MG63 (cell line): ENCODE results near the gene APPBP2. TPM values are rescaled to one million over a fixed set of nuclear protein-coding genes. Genes with fewer than 3 reads are reported as not detected.
"Not testable (repeated sequence)": the region's sequence is repeated elsewhere in the genome, so short reads cannot be mapped to it uniquely, and the experiment has no call there.

Experiments
- DNase-seq: peaks from one replicate; pipeline ENCODE4 v3.0.0-alpha.2; 2020
- H3K27me3 ChIP-seq: fragments of 250-450 bp; sonication (Bioruptor Pico); 2 replicates; pipeline ENCODE4 v1.5.1; 2020; ENCODE audit warnings: mild to moderate bottlenecking, moderate library complexity
- H3K36me3 ChIP-seq: fragments of 250-450 bp; sonication (Bioruptor Pico); 2 replicates; pipeline ENCODE4 v1.5.1; 2020; ENCODE audit warnings: mild to moderate bottlenecking, moderate library complexity
- H3K4me3 ChIP-seq: fragments of 250-450 bp; sonication (Bioruptor Pico); 2 replicates; pipeline ENCODE4 v1.5.1; 2020; ENCODE audit warnings: mild to moderate bottlenecking, moderate library complexity
- H3K9me3 ChIP-seq: fragments of 250-450 bp; sonication (Bioruptor Pico); 2 replicates; pipeline ENCODE4 v1.5.1; 2020; ENCODE audit warnings: mild to moderate bottlenecking, moderate library complexity
- total RNA-seq: library from RNA; depleted of rRNA; stranded (reverse); fragments of >200 nt; shearing (Covaris generic); gene quantifications from 2 replicates; pipeline ENCODE4 v1.2.3, GENCODE V29; 2014; ENCODE audit warnings: low replicate concordance; rRNA removed

The APPBP2 gene, protein sequence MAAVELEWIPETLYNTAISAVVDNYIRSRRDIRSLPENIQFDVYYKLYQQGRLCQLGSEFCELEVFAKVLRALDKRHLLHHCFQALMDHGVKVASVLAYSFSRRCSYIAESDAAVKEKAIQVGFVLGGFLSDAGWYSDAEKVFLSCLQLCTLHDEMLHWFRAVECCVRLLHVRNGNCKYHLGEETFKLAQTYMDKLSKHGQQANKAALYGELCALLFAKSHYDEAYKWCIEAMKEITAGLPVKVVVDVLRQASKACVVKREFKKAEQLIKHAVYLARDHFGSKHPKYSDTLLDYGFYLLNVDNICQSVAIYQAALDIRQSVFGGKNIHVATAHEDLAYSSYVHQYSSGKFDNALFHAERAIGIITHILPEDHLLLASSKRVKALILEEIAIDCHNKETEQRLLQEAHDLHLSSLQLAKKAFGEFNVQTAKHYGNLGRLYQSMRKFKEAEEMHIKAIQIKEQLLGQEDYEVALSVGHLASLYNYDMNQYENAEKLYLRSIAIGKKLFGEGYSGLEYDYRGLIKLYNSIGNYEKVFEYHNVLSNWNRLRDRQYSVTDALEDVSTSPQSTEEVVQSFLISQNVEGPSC
- 18.0 and 56.4 TPM in 2 replicates for total RNA-seq

DNA sequence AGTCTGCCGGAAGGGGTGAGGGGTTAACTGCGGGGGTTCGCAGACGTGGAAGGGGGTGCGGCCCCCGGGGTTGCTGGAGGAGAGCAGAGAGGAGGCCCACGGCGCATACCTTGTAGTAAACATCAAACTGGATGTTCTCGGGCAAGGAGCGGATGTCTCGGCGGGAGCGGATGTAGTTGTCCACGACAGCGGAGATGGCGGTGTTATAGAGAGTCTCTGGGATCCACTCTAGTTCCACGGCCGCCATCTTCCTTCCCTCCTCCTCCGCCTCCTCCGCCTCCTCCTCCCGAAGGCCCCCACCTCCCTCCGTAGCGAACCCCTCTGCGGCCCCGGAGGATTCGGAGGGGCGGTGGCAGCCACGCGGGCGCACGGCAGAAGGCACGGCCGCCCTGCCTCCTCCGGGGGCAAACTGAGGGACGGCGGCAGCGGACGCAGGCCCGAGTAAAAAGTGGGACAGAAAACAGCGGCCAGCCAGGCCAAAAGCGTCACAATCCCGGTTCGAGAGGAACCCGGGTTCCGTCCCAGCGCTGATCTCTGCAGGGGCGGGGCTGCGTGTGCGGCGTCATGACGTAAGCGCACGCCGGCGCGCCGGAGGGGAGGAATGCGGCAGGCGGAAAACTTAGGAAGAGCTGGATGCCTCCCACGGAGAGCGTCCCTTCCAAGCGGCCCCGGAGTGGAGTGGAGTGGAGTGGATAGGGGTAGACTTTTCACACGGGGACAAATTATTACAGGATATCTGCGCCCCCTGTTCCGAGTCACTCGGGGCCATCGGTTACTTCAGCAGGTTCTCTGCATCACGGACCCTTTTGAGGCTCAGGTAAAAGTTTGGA lies at the start of gene APPBP2:
Gene APPBP2, minus strand, starts transcription at position 558 of the 830 bp plus-strand sequence. Its CDS starts 311 bp downstream, at position 247.
- Histone ChIP-seq H3K9me3 (peaks cover 1% of the 10 kb centered on the region; the same call in 1 of the 2 replicates), H3K4me3 (peak within 1 kb of the TSS; percentile 97), H3K36me3 (peaks cover 3% of the 10 kb centered on the region; the same call in 1 of the 2 replicates), H3K27me3 (no peaks in the 10 kb centered on the region)
- DNase-seq = peak; percentile 87

- H3K9me3 ChIP-seq = no peaks in the 10 kb centered on the region
- no peaks in the 10 kb centered on the region for H3K36me3 ChIP-seq
- H3K4me3 ChIP-seq = no peak overlapping the region
- H3K27me3 ChIP-seq = no peaks in the 10 kb centered on the region
- DNase-seq = no peak
Observed at GRCh38 chr17:60573236-60574051, 47.4 kb upstream of the APPBP2 start.

- no peaks in the 10 kb centered on the region; the same call in 1 of the 2 replicates for H3K27me3 ChIP-seq
- DNase-seq = no peak
- H3K9me3 ChIP-seq = no peaks in the 10 kb centered on the region
- H3K36me3 ChIP-seq = no peaks in the 10 kb centered on the region
- no peak overlapping the region for H3K4me3 ChIP-seq
Observed at GRCh38 chr17:60565233-60565632, 39.2 kb upstream of the APPBP2 start.

DNA sequence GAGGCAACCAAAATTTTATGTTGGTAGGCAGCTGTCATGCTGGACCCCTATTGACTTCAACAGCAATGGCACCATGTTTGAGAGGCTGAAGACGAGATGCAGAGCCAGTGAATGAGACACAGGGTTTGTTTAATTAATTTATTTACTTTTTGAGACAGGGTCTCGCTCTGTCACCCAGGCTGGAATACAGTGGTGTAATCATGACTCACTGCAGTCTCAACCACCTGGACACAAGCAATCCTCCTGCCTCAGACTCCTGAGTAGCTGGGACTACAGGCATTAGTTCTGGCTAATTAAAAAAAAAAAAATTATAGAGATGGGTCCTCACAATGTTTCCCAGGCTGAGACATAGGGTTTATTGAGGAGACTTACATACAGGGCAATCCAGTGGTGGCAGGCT lies 37.7 kb upstream of the APPBP2 start:
- Histone ChIP-seq H3K36me3 (no peaks in the 10 kb centered on the region), H3K27me3 (no peaks in the 10 kb centered on the region; the same call in 1 of the 2 replicates), H3K9me3 (no peaks in the 10 kb centered on the region), H3K4me3 (no peak overlapping the region)
- no peak for DNase-seq

DNA sequence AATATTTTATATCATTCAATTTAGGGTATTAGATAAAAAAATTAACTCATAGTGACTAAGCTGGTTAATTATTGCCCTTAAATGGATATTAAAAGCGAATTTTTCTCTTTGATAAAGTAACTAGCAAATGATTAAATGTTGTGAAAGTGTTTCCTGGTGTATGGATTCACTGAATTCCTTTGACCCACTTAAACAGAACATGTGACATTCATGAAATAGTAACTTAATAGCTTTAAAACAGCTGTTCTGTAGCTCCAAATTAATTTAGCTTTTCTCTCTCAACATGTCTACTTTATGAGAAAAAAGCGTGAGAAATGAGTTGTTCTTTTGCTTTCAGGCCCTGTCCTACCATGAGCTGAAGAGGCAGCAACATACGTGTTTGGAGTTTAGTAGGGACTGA lies 36.4 kb upstream of the APPBP2 start:
- no peaks in the 10 kb centered on the region for H3K36me3 ChIP-seq
- H3K27me3 ChIP-seq = no peaks in the 10 kb centered on the region; the same call in 1 of the 2 replicates
- DNase-seq = no peak
- H3K4me3 ChIP-seq = no peak overlapping the region
- H3K9me3 ChIP-seq = no peaks in the 10 kb centered on the region

GRCh38 chr17:60560860-60561257 lies 34.8 kb upstream of the APPBP2 start:
- no peak overlapping the region for H3K4me3 ChIP-seq
- no peak for DNase-seq
- no peaks in the 10 kb centered on the region for H3K36me3 ChIP-seq
- no peaks in the 10 kb centered on the region for H3K9me3 ChIP-seq
- H3K27me3 ChIP-seq = no peaks in the 10 kb centered on the region; the same call in 1 of the 2 replicates

DNA sequence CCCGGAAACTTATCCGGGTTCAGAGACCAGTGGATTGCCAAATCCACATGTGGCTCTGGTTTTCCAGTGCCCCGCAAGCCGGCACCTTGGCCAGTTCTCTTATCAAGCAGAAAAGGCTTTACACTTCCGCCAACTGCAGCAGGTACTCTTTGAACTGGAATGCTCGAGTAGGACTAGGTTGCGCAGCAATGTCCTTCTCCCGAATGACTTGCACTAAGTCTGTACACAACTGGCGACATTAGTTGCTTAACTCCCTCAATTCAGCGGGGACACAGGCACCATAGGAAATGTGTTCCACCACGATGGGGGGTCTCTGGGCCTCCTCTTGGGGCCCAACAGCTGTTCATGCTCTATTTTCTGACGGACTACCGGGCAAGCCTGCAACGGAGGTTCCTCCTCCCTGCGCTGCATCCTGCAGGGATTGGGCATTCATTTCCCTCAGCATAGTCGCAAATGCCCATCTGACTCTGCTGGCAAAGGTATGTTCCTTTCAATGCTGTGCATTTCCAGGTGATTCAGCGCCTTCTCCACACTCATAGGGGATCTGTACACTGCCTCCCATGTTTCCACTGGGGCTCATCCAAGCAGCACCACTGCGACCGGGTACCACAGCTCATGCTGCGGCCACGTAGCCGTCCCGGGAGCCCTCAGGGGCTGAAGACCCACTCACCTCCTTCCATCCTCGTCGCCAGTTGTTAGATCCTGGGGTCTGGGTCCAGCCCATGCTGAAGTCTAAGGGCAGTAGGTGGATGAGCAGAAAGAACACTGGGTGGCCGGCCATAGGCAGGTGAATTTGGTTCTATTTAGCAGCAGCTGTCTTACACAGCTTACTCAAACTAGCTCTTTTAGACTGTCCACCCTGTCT lies 34.2 kb upstream of the APPBP2 start:
- Histone ChIP-seq H3K36me3 (no peaks in the 10 kb centered on the region), H3K9me3 (no peaks in the 10 kb centered on the region), H3K4me3 (no peak overlapping the region), H3K27me3 (no peaks in the 10 kb centered on the region; the same call in 1 of the 2 replicates)
- DNase-seq = no peak

GRCh38 chr17:60559659-60559994 lies 33.6 kb upstream of the APPBP2 start:
- no peaks in the 10 kb centered on the region for H3K9me3 ChIP-seq
- H3K4me3 ChIP-seq = no peak overlapping the region
- H3K27me3 ChIP-seq = no peaks in the 10 kb centered on the region; the same call in 1 of the 2 replicates
- DNase-seq = no peak
- no peaks in the 10 kb centered on the region for H3K36me3 ChIP-seq

DNA sequence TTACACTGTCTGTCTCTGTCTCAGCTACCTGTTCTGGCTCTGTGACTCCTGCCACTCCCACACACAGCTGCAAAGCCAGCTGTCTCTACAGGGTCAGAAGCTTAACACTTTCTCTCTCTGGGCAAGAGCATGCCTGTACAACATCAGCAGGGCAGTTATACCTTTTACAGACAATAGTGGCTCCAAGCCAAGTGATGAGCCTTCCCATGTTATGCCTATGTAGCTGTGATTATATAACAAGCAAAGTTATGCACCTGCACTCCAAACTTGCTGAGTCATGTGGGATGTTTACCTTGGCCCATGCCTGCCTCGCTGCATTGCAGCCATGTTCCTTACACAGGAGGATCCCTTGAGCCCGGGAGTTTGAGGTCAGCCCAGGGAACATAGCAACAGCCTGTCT lies 31.8 kb upstream of the APPBP2 start:
- H3K4me3 ChIP-seq = no peak overlapping the region
- peaks cover 10% of the 10 kb centered on the region for H3K9me3 ChIP-seq
- no peaks in the 10 kb centered on the region for H3K27me3 ChIP-seq
- H3K36me3 ChIP-seq = no peaks in the 10 kb centered on the region
- no peak for DNase-seq

DNA sequence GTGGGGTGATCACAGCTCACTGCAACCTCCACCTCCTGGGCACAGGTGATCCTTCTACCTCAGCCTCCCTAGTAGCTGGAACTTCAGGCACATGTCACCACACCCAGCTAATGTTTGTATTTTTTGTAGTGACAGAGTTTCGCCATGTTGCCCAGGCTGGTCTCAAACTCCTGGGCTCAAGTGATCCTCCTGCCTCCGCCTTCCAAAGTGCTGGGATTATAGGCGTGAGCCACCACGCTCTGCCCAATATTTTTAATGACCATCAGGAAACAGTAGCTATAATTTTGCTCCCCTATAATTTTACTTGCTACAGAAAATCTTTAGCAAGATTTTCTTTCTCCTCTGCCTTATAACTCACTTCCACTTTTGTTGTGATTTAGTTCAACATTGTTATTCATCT lies 29.7 kb upstream of the APPBP2 start:
- Histone ChIP-seq H3K27me3 (no peaks in the 10 kb centered on the region), H3K36me3 (no peaks in the 10 kb centered on the region), H3K4me3 (no peak overlapping the region), H3K9me3 (peaks cover 12% of the 10 kb centered on the region)
- DNase-seq = no peak

GRCh38 chr17:60554377-60554788 lies 28.3 kb upstream of the APPBP2 start:
- no peaks in the 10 kb centered on the region for H3K27me3 ChIP-seq
- peaks cover 12% of the 10 kb centered on the region for H3K9me3 ChIP-seq
- H3K4me3 ChIP-seq = no peak overlapping the region
- H3K36me3 ChIP-seq = no peaks in the 10 kb centered on the region
- DNase-seq = peak; percentile 57

DNA sequence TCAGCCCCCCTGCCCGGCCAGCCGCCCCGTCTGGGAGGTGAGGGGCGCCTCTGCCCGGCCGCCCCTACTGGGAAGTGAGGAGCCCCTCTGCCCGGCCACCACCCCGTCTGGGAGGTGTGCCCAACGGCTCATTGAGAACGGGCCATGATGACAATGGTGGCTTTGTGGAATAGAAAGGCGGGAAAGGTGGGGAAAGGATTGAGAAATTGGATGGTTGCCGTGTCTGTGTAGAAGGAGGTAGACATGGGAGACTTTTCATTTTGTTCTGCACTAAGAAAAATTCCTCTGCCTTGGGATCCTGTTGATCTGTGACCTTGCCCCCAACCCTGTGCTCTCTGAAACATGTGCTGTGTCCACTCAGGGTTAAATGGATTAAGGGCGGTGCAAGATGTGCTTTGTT lies 26.2 kb upstream of the APPBP2 start:
- peaks cover 12% of the 10 kb centered on the region for H3K9me3 ChIP-seq
- not testable (repeated sequence) for H3K4me3 ChIP-seq, H3K36me3 ChIP-seq, DNase-seq, H3K27me3 ChIP-seq

GRCh38 chr17:60548990-60549389 lies 22.9 kb upstream of the APPBP2 start:
- Histone ChIP-seq H3K36me3 (no peaks in the 10 kb centered on the region), H3K9me3 (peaks cover 12% of the 10 kb centered on the region), H3K27me3 (no peaks in the 10 kb centered on the region), H3K4me3 (no peak overlapping the region)
- no peak for DNase-seq

DNA sequence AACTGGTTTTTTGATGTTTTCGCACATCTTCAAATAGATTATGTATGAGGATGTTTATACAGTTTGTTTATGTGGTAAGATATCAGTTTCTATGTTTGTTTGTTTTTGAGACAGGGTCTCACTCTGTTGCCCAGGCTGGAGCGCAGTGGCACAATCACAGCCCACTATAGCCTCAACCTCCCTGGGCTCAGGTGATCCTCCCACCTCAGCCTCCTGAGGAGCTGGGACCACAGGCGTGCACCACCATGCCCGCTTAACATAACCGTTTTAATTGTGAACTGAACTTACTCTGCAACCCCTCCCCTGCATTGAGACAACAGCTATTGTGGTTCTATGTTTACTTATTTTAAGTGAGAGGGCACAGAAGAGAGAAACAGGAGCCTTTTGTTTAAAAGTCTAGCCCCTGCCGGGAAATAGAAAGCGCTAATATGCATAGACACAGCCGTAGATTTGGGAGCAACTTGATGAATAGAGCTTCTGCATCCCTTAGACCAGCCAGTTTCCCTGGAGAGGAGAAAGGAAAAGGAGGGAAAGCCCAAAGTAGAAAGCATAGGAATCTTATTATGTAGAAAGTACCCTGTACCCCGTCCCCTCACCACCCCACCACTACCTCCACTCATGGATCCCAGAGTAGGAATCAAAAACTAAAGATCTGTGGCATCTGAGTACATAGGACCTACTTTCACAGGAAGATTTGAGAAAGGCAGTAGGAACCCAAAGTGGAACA lies 19.6 kb upstream of the APPBP2 start:
- no peaks in the 10 kb centered on the region for H3K36me3 ChIP-seq
- no peak for DNase-seq
- no peak overlapping the region for H3K4me3 ChIP-seq
- H3K9me3 ChIP-seq = no peaks in the 10 kb centered on the region
- no peaks in the 10 kb centered on the region for H3K27me3 ChIP-seq

DNA sequence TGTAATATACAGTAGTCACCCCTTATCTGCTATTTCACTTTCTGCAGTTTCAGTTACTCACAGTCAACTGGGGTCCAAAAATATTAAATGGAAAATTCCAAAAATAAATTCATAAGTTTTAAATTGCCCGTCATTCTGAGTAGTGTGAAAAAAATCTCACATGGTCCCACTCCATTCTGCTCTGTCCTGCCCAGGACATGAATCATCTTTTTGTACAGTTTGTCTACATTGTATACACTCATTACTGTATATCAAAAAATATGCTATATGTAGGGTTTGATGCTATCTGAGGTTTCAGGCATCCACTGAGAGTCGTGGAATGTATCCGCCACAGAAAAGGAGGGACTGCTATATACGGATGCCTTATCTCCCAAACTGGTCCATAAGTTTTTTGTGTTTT lies 16.0 kb upstream of the APPBP2 start:
- Histone ChIP-seq H3K9me3 (no peaks in the 10 kb centered on the region), H3K27me3 (no peaks in the 10 kb centered on the region), H3K4me3 (no peak overlapping the region), H3K36me3 (no peaks in the 10 kb centered on the region)
- DNase-seq = no peak
